Tibial nerve (tissue), 4 donors: ENCODE data around the gene SLC5A8.

ENCODE experiments used
- CTCF ChIP-seq, 5 experiments: fragments of 200-600 bp in 3 of 5; fragments of 450-650 bp in 2 of 5; sonication (generic) in 3 of 5; IDR thresholded peaks; one replicate each; pipeline ENCODE4 v1.5.1; 2016 to 2019; ENCODE audit warnings: antibody characterized with exemption in 5 of 5, mild to moderate bottlenecking in 3 of 5, moderate library complexity in 2 of 5
- EP300 ChIP-seq, 2 donors: sonication (generic); formaldehyde crosslinking; IDR thresholded peaks; one replicate each; pipeline ENCODE4 v1.6.1; 2017; ENCODE audit warnings: antibody characterized with exemption in 2 of 2, mild to moderate bottlenecking in 1 of 2
- POLR2A ChIP-seq, 2 donors: fragments of 450-650 bp; IDR thresholded peaks; one replicate each; pipeline ENCODE4 v1.6.1; 2017; ENCODE audit warnings: antibody characterized with exemption in 2 of 2, mild to moderate bottlenecking in 2 of 2, moderate library complexity in 2 of 2

- TF ChIP-seq CTCF (IDR thresholded peaks at IDR 0.05) (no peak), EP300 (IDR thresholded peaks at IDR 0.05) (no peak), POLR2A (IDR thresholded peaks at IDR 0.05) (no peak)
Observed at GRCh38 chr12:101231636-101232035, 21.6 kb upstream of the SLC5A8 start.
